GM19397 (cell line): ENCODE data around the gene CACNA1G.

Source experiments
- ATAC-seq: cut with Tn5 transposase; IDR thresholded peaks from one replicate; pipeline ENCODE4 v1.9.1; 2021; ENCODE audit warnings: mild to moderate bottlenecking, moderate library complexity; ENCODE audit not compliant: unreplicated experiment

Gene CACNA1G

GRCh38 chr17:50665838-50666237 lies 105.3 kb downstream of the CACNA1G start:
- ATAC-seq, result no peak

GRCh38 chr17:50666316-50666715 lies 105.8 kb downstream of the CACNA1G start:
- ATAC-seq, result no peak

DNA sequence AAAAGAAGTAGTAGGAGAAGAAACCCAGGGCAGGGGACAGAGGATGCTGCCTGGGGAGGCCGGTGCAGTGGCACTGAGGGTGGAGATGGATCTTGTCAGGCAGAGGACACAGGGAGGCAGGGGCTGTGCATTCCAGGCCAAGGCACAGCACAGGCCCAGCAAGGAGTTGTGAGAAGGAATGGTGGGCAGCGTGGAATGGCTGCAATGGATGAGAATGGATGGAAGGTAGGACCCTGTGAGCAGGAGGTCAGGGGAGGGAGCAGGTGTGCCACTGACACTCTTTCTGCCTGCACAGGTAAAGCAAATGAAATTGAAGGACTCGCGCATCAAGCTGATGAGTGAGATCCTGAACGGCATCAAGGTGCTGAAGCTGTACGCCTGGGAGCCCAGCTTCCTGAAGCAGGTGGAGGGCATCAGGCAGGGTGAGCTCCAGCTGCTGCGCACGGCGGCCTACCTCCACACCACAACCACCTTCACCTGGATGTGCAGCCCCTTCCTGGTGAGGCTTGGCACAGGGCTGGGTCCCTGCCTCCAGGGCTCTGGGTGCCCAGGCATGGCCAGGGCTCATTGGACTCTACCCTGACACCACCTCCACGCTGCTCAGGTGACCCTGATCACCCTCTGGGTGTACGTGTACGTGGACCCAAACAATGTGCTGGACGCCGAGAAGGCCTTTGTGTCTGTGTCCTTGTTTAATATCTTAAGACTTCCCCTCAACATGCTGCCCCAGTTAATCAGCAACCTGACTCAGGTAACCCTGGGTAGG lies 106.9 kb downstream of the CACNA1G start:
- no peak for ATAC-seq

DNA sequence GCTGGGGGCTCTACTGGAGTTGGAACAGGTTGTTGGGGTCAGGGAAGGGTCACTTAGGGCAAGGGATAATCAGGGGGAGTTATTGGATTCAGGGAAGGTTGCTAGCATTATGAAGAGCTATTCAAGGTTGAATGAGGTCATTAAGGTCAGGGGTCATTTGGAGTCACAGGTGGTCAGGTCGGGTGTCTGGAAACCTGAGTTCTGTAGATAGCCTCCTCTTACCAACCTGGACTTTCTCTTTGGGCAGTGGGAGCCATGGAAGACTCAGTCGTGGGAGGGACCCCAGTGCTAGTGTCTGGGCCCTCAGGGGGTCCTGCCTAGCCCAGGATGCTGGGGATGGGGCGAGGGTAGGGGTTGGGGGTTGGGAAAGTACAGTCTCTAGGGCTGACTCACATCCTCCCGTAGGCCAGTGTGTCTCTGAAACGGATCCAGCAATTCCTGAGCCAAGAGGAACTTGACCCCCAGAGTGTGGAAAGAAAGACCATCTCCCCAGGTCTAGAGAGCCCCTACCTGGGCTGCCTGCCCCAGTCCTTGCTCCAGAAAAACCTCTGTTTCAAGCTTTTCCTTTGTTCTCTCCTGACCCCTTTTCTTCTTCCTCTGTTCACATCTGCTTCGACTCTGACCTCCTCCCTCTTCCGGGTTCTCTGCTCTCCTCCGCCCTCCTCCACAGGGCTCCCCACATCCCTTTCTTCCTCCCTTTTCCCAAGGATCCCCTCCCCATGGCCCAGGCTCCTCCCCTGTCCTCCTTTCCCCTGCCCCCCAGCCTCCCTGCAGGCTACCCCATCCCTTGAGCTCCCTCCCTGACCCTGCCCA lies 107.7 kb downstream of the CACNA1G start:
- ATAC-seq, result no peak

DNA sequence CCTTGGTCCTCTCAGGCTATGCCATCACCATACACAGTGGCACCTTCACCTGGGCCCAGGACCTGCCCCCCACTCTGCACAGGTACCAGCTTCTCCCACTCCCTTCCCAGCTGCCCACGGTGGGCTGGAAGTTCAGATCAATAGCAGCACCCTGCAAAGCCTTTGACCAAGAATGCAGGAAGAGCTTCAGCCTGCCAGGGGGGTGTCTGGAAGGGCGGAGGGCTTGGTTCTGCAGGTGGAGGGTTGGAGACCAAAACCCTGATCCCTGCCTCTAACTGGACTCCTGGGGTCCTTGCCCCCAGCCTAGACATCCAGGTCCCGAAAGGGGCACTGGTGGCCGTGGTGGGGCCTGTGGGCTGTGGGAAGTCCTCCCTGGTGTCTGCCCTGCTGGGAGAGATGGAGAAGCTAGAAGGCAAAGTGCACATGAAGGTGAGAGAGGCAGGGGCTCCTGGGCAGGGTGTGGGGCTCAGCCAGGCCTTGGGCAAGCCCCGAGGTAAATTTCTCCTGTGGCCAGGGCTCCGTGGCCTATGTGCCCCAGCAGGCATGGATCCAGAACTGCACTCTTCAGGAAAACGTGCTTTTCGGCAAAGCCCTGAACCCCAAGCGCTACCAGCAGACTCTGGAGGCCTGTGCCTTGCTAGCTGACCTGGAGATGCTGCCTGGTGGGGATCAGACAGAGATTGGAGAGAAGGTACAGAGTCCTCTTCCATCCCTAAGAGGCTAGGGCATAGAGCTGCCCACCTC lies 108.5 kb downstream of the CACNA1G start:
- no peak for ATAC-seq

DNA sequence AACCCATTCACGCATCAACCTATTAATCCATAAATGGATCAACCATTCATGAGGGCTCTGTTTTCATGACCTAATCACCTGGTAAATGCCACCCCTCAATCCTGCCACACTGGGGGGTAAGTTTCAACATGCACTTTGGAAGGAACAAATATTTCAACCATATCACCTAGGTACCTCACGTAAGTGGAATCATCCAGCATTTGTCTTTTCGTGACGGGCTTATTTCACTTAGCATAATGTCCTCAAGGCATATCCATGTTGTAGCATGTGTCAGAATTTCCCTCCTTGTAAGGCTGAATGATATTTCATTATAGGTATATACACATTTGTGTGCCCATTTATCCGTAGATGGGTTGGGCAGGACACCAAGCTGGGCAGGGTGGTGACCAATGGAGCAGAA lies 111.6 kb downstream of the CACNA1G start:
- no peak for ATAC-seq

DNA sequence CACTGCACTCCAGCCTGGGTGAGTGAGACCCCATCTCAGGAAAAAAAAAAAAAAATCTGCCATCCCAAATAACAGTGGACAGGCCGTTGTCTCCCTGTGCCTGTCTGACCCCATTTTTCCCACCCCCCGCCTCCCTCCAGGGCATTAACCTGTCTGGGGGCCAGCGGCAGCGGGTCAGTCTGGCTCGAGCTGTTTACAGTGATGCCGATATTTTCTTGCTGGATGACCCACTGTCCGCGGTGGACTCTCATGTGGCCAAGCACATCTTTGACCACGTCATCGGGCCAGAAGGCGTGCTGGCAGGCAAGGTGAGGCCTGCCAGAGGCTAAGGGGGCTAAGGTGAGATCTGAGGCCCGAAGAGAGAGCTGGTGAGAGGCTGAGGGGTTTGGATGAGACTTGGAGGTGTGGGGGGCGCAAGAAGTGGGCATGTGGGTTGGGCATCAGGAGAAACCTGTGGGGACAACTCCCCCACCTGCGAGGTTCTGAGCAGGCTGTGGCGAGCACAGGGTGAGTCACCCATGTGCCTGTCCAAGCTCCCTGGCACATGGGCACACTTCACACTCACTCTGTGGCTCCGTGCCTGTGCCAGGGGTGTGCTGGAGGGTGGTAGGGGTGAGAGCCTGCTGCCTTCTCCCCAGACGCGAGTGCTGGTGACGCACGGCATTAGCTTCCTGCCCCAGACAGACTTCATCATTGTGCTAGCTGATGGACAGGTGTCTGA lies 112.5 kb downstream of the CACNA1G start:
- ATAC-seq, result no peak

GRCh38 chr17:50675190-50675589 lies 114.7 kb downstream of the CACNA1G start:
- no peak for ATAC-seq

GRCh38 chr17:50675627-50676026 lies 115.1 kb downstream of the CACNA1G start:
- ATAC-seq, result no peak

- no peak for ATAC-seq
These were observed 115.8 kb downstream of the CACNA1G start for GRCh38 chr17:50676065-50676975.
